Breast epithelium (tissue), 3 donors: ENCODE results near the gene SMAD9.

ENCODE experiments used
- POLR2A ChIP-seq: fragments of 450-650 bp; IDR thresholded peaks from one replicate; pipeline ENCODE4 v1.6.1; 2016; ENCODE audit warnings: antibody characterized with exemption, mild to moderate bottlenecking, moderate library complexity
- POLR2AphosphoS5 ChIP-seq, 3 donors: sonication (generic); formaldehyde crosslinking; IDR thresholded peaks; one replicate each; pipeline ENCODE4 v1.6.1; 2017; ENCODE audit warnings: antibody characterized with exemption in 3 of 3
- TF ChIP-seq, protein P1 (sequence below), 3 donors: fragments of 450-650 bp; IDR thresholded peaks; one replicate each; pipeline ENCODE4 v1.5.1; 2016 to 2017; ENCODE audit warnings: antibody characterized with exemption in 3 of 3, mild to moderate bottlenecking in 3 of 3, moderate library complexity in 3 of 3

DNA sequence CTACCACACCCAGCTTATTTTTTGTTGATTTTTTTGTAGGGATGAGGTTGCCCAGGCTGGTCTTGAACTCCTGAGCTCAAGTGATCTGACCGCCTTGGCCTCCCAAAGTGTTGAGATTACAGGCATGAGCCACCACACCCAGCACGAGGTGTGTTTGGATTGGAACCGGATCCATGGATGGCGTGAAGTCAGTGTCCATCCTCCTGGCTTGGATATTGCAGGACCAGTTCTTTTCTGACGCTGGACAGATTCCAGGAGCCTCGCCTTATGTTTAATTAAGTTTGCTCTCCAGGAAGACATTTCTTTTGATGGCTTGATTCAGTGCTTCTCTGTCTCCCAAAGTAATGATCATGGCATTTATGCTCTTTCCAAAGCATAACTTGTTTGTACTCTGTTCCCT, 115.5 kb downstream of the SMAD9 start:
- TF ChIP-seq, protein P1, sequence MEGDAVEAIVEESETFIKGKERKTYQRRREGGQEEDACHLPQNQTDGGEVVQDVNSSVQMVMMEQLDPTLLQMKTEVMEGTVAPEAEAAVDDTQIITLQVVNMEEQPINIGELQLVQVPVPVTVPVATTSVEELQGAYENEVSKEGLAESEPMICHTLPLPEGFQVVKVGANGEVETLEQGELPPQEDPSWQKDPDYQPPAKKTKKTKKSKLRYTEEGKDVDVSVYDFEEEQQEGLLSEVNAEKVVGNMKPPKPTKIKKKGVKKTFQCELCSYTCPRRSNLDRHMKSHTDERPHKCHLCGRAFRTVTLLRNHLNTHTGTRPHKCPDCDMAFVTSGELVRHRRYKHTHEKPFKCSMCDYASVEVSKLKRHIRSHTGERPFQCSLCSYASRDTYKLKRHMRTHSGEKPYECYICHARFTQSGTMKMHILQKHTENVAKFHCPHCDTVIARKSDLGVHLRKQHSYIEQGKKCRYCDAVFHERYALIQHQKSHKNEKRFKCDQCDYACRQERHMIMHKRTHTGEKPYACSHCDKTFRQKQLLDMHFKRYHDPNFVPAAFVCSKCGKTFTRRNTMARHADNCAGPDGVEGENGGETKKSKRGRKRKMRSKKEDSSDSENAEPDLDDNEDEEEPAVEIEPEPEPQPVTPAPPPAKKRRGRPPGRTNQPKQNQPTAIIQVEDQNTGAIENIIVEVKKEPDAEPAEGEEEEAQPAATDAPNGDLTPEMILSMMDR (IDR thresholded peaks at IDR 0.05), result no peak
- no peak for TF ChIP-seq POLR2A
- no peak for TF ChIP-seq POLR2AphosphoS5 (IDR thresholded peaks at IDR 0.05)
